ENCODE results near the gene BRAT1. TPM values are rescaled to one million over a fixed set of nuclear protein-coding genes. Genes with fewer than 3 reads are reported as not detected.

Gene BRAT1
- total RNA-seq, 2 donors from 2014 or later = 42.1 to 42.7 TPM

DNA sequence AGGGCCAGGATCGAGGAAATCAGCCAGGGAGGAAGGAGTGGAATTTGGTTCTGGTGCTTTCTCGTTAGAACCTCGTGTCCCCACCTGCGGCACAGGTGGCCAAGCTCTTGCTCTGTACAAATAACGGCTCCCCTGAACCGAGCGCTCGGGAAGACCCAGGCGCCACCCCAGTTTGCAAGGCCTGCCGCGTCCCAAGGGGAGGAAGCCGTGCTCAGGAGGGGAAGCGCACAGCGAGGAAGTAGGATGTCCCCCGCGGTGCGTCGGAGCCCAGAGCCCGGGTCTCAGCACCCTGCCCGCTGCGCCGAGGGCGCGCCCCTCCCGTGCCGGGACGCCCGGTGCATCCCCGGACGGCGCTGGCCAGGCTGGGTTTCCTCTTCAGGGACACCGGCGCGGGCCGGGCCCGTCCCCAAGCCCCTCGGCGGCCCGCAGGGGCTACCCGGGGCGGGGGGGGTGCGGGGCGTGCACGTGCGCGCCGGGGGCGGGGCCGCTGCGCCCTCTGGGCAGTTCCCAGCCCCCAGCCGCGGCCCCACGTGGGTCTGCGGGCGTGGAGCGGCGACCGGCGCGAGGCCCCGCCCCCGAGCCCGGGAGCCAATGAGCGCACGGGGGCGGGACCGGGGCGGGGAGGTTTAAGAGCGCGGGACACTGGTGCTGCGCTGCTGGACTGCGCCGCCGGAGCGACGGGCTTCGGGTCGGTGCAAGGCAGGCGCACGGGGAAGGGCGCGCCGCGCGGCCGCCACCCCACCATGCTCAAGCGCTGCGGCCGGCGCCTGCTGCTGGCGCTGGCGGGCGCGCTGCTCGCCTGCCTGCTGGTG is 36.0 kb downstream of the BRAT1 start, which contains the start of gene LFNG:
Gene LFNG (plus strand): TSS at position 656 of the 812 bp plus-strand sequence. CDS start 88 bp downstream, at position 744.
- Histone ChIP-seq H3K4me1 (ENCODE audit: control insufficient read depth, insufficient read depth, low read length) (peaks cover 7% of the 10 kb centered on the region), H3K4me3 (ENCODE audit: low read length) (peak within 1 kb of the TSS; percentile 72), H3K36me3 (ENCODE audit: control insufficient read depth, insufficient read depth, low read length) (no peaks in the 10 kb centered on the region), H3K27me3 (ENCODE audit: control insufficient read depth, insufficient read depth, low read length, poor library complexity, severe bottlenecking) (peaks cover 34% of the 10 kb centered on the region), H3K9me3 (ENCODE audit: control insufficient read depth, low read length) (no peaks in the 10 kb centered on the region), H3K27ac (ENCODE audit: low read depth, low read length) (peak within 1 kb of the TSS; percentile 58), H3K9ac (ENCODE audit: extremely low read depth, low read length, poor library complexity, severe bottlenecking) (no peak within 1 kb of the TSS)
- WGBS, 2 experiments (ENCODE audit: insufficient coverage in 1 of 2, insufficient read length in 1 of 2) = 0% methylated on average over 12 to 95 of the region's 95 CpGs
- no peak within 1 kb of the TSS for H3K27ac Mint-ChIP-seq
- peak; percentile 91 for DNase-seq
- TF ChIP-seq, protein P1, sequence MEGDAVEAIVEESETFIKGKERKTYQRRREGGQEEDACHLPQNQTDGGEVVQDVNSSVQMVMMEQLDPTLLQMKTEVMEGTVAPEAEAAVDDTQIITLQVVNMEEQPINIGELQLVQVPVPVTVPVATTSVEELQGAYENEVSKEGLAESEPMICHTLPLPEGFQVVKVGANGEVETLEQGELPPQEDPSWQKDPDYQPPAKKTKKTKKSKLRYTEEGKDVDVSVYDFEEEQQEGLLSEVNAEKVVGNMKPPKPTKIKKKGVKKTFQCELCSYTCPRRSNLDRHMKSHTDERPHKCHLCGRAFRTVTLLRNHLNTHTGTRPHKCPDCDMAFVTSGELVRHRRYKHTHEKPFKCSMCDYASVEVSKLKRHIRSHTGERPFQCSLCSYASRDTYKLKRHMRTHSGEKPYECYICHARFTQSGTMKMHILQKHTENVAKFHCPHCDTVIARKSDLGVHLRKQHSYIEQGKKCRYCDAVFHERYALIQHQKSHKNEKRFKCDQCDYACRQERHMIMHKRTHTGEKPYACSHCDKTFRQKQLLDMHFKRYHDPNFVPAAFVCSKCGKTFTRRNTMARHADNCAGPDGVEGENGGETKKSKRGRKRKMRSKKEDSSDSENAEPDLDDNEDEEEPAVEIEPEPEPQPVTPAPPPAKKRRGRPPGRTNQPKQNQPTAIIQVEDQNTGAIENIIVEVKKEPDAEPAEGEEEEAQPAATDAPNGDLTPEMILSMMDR (conservative IDR thresholded peaks at IDR 0.05) = no peak
- H3K4me3 Mint-ChIP-seq = peak within 1 kb of the TSS; percentile 82
- H3K36me3 Mint-ChIP-seq (ENCODE audit: low read depth) = no peaks in the 10 kb centered on the region
- H3K27me3 Mint-ChIP-seq (ENCODE audit: insufficient read depth) = peaks cover 31% of the 10 kb centered on the region
- peaks cover 44% of the 10 kb centered on the region for H3K4me1 Mint-ChIP-seq
- H3K9me3 Mint-ChIP-seq = no peaks in the 10 kb centered on the region

DNA sequence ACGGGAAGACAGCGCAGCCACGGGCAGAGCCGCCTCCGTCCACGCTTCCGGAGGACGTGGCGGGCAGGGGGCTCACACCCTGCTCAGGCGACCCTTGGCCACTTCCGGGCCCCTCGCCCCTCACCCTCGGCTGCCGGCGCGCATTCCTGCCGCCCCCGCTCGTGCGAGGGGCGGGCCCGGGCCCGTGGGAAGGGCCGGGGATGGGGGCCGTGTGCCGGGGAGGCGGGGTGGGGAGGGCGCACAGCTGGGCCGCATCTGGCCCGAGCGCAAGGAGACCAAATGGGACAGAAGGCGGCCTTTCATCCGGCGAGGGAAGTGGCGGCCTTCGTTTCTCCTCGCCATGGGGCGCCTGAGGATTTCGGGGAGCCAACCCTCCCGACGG is 36.6 kb downstream of the BRAT1 start:
- Mint-ChIP-seq H3K27ac (no peak overlapping the region), H3K27me3 (ENCODE audit: insufficient read depth) (peaks cover 31% of the 10 kb centered on the region)

DNA sequence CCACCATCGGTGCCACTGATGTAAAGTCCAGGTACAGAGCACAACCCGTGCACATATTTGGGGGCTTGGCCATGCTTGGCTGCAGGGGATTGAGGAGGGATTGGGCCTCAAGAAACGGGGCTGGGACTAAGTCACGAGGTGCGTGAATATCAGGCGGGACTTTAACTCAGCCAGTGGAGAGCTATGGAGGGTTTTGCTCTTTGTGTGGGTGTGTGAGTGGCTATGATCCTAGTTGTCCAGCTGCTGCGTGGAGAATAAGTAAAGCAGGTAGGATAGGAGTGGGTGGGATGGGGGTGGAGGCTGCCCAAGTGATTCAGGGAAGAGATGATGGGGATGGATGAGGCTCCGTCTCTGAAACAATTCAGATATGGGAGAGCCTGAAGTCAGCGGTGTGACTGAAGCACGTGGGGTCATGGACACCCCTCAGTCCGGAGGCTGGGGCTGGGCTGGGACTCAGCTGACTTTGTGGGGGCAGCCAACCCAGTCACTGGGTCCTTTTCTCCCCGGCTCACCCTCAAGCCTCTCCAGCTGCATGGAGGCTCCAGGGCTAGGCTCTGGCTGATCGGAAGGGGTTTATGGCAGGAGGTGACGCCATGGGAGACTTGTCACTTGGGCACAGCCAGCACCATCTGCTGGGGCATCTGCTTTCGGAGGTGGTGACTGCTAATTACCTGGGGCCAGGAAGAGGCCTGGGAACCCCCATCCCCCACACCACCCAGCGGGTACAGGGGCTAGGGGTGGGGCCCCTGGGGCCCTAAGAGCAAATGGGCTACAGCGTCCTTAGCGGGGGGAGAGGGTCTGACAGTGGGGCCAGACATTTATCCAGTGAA is 37.4 kb downstream of the BRAT1 start:
- TF ChIP-seq, protein P1 (conservative IDR thresholded peaks at IDR 0.05) = no peak
- Histone ChIP-seq H3K4me1 (ENCODE audit: control insufficient read depth, insufficient read depth, low read length) (no peaks in the 10 kb centered on the region), H3K27me3 (ENCODE audit: control insufficient read depth, insufficient read depth, low read length, poor library complexity, severe bottlenecking) (peaks cover 34% of the 10 kb centered on the region), H3K27ac (ENCODE audit: low read depth, low read length) (peak overlapping the region; percentile 76), H3K9me3 (ENCODE audit: control insufficient read depth, low read length) (no peaks in the 10 kb centered on the region), H3K4me3 (ENCODE audit: low read length) (no peak overlapping the region), H3K36me3 (ENCODE audit: control insufficient read depth, insufficient read depth, low read length) (no peaks in the 10 kb centered on the region), H3K9ac (ENCODE audit: extremely low read depth, low read length, poor library complexity, severe bottlenecking) (no peak overlapping the region)
- H3K36me3 Mint-ChIP-seq (ENCODE audit: low read depth) = no peaks in the 10 kb centered on the region
- peaks cover 43% of the 10 kb centered on the region for H3K4me1 Mint-ChIP-seq
- no peak overlapping the region for H3K27ac Mint-ChIP-seq
- peaks cover 30% of the 10 kb centered on the region for H3K27me3 Mint-ChIP-seq (ENCODE audit: insufficient read depth)
- H3K4me3 Mint-ChIP-seq = peak overlapping the region; percentile 54
- WGBS, 2 experiments (ENCODE audit: insufficient coverage in 1 of 2, insufficient read length in 1 of 2) = 62 to 71% methylated on average over 11 to 18 of the region's 18 CpGs
- H3K9me3 Mint-ChIP-seq = no peaks in the 10 kb centered on the region
- peak; percentile 73 for DNase-seq

More for the DNA sequence above, 36.6 kb downstream of the BRAT1 start:
- H3K36me3 ChIP-seq (ENCODE audit: control insufficient read depth, insufficient read depth, low read length) = no peaks in the 10 kb centered on the region
- WGBS, 2 experiments (ENCODE audit: insufficient coverage in 1 of 2, insufficient read length in 1 of 2) = 6 to 13% methylated on average over 14 to 41 of the region's 41 CpGs
- peaks cover 44% of the 10 kb centered on the region for H3K4me1 Mint-ChIP-seq
- DNase-seq = peak; percentile 64
- no peak overlapping the region for H3K9ac ChIP-seq (ENCODE audit: extremely low read depth, low read length, poor library complexity, severe bottlenecking)
- peak overlapping the region; percentile 68 for H3K4me3 ChIP-seq (ENCODE audit: low read length)
- no peaks in the 10 kb centered on the region for H3K9me3 Mint-ChIP-seq
- peaks cover 6% of the 10 kb centered on the region for H3K4me1 ChIP-seq (ENCODE audit: control insufficient read depth, insufficient read depth, low read length)
- no peak overlapping the region for H3K27ac ChIP-seq (ENCODE audit: low read depth, low read length)
- TF ChIP-seq, protein P1 (conservative IDR thresholded peaks at IDR 0.05) = no peak
- H3K4me3 Mint-ChIP-seq = peak overlapping the region; percentile 54
- no peaks in the 10 kb centered on the region for H3K36me3 Mint-ChIP-seq (ENCODE audit: low read depth)
- H3K27me3 ChIP-seq (ENCODE audit: control insufficient read depth, insufficient read depth, low read length, poor library complexity, severe bottlenecking) = peaks cover 34% of the 10 kb centered on the region
- H3K9me3 ChIP-seq (ENCODE audit: control insufficient read depth, low read length) = no peaks in the 10 kb centered on the region

Measured in endodermal cell (in vitro differentiated cells).